GM23248 (cell line): ENCODE measurements around the gene SERTAD1. TPM values are rescaled to one million over a fixed set of nuclear protein-coding genes. Genes with fewer than 3 reads are reported as not detected.
A peak's percentile ranks its signal among the peaks of the same experiment; 100 is the strongest.
"Not testable (repeated sequence)": the region's sequence is repeated elsewhere in the genome, so short reads cannot be mapped to it uniquely, and the experiment has no call there.

Source experiments
- DNase-seq: peaks from one replicate; pipeline ENCODE4 v3.0.0-alpha.2; 2015
- H2AFZ ChIP-seq: fragments of 200-600 bp; sonication (generic); 2 replicates; pipeline ENCODE4 v1.6.1; 2016; ENCODE audit warnings: antibody characterized with exemption
- H3F3A ChIP-seq: fragments of 200-600 bp; sonication (generic); 2 replicates; pipeline ENCODE4 v1.6.1; 2016; ENCODE audit warnings: mild to moderate bottlenecking, antibody characterized with exemption, mixed run types; ENCODE audit not compliant: insufficient read depth
- H3K27ac ChIP-seq: fragments of 200-600 bp; sonication (generic); 2 replicates; pipeline ENCODE4 v1.5.1; 2016; ENCODE audit warnings: mild to moderate bottlenecking
- H3K27me3 ChIP-seq: fragments of 200-600 bp; sonication (generic); replicated peaks from 2 replicates; pipeline ENCODE4 v1.6.1; 2016; ENCODE audit warnings: mild to moderate bottlenecking; ENCODE audit not compliant: insufficient read depth
- H3K36me3 ChIP-seq: fragments of 200-600 bp; sonication (generic); 2 replicates; pipeline ENCODE4 v1.6.1; 2016; ENCODE audit warnings: low read depth, mild to moderate bottlenecking
- H3K4me1 ChIP-seq: fragments of 200-600 bp; sonication (generic); 2 replicates; pipeline ENCODE4 v1.6.1; 2016; ENCODE audit warnings: mild to moderate bottlenecking; ENCODE audit not compliant: insufficient read depth
- H3K4me2 ChIP-seq: fragments of 200-600 bp; sonication (generic); one replicate; pipeline ENCODE4 v1.6.1; 2016; ENCODE audit warnings: mild to moderate bottlenecking; ENCODE audit not compliant: unreplicated experiment
- H3K4me3 ChIP-seq: fragments of 200-600 bp; sonication (generic); 2 replicates; pipeline ENCODE4 v1.5.1; 2016; ENCODE audit warnings: mild to moderate bottlenecking
- H3K79me2 ChIP-seq: fragments of 200-600 bp; sonication (generic); 2 replicates; pipeline ENCODE4 v1.6.1; 2016; ENCODE audit warnings: mild to moderate bottlenecking; ENCODE audit not compliant: insufficient read depth
- H3K9ac ChIP-seq: fragments of 200-600 bp; sonication (generic); 2 replicates; pipeline ENCODE4 v1.6.1; 2016; ENCODE audit warnings: mild to moderate bottlenecking
- H3K9me2 ChIP-seq: fragments of 200-600 bp; sonication (generic); 2 replicates; pipeline ENCODE4 v1.6.1; 2016; ENCODE audit warnings: mixed run types, mild to moderate bottlenecking, moderate library complexity; ENCODE audit not compliant: insufficient read depth
- H3K9me3 ChIP-seq: fragments of 200-600 bp; sonication (generic); one replicate; pipeline ENCODE4 v1.6.1; 2017; ENCODE audit warnings: low read depth
- H4K20me1 ChIP-seq: fragments of 200-600 bp; sonication (generic); 2 replicates; pipeline ENCODE4 v1.6.0; 2016; ENCODE audit not compliant: insufficient read depth
- EZH2 ChIP-seq: fragments of 200-600 bp; sonication (generic); IDR thresholded peaks from 2 replicates; pipeline ENCODE4 v1.6.1; 2018; ENCODE audit warnings: antibody characterized with exemption, mild to moderate bottlenecking; ENCODE audit not compliant: insufficient read depth, poor library complexity, severe bottlenecking
- EZH2phosphoT487 ChIP-seq: fragments of 200-600 bp; sonication (generic); IDR thresholded peaks from 2 replicates; pipeline ENCODE4 v1.6.1; 2018; ENCODE audit warnings: antibody characterized with exemption, moderate library complexity, mild to moderate bottlenecking, low read depth; ENCODE audit not compliant: insufficient read depth
- WGBS, 2 experiments: methylation state at CpG; one replicate each; pipeline ENCODE4 v1.1.6; 2015 to 2017; ENCODE audit warnings: low lambda C conversion rate in 2 of 2, low coverage in 1 of 2; ENCODE audit errors: missing lambda C conversion rate in 2 of 2; 5-methylcytosine and 5-hydroxymethylcytosine counted together
- in situ Hi-C: fragments of 300-500 bp; cut with MboI; formaldehyde crosslinking; loops from 2 replicates; pipeline ENCODE4 v1.15.0; 2020
- polyA plus RNA-seq: library from polyadenylated mRNA; unstranded; fragments of >200 nt; fragmentation: Nextera tagmentation; extraction: Ambion mirVana; gene quantifications from 2 replicates; pipeline ENCODE4 v1.2.1, GENCODE V29; 2016
- total RNA-seq: library from RNA; depleted of rRNA; stranded (reverse); fragments of >200 nt; shearing (Covaris generic); gene quantifications from 2 replicates; pipeline ENCODE4 v1.2.3, GENCODE V29; 2014

SERTAD1 gene
- total and polyA plus RNA-seq, 2 experiments from 2014 or later = 31.7 to 34.5 TPM

DNA sequence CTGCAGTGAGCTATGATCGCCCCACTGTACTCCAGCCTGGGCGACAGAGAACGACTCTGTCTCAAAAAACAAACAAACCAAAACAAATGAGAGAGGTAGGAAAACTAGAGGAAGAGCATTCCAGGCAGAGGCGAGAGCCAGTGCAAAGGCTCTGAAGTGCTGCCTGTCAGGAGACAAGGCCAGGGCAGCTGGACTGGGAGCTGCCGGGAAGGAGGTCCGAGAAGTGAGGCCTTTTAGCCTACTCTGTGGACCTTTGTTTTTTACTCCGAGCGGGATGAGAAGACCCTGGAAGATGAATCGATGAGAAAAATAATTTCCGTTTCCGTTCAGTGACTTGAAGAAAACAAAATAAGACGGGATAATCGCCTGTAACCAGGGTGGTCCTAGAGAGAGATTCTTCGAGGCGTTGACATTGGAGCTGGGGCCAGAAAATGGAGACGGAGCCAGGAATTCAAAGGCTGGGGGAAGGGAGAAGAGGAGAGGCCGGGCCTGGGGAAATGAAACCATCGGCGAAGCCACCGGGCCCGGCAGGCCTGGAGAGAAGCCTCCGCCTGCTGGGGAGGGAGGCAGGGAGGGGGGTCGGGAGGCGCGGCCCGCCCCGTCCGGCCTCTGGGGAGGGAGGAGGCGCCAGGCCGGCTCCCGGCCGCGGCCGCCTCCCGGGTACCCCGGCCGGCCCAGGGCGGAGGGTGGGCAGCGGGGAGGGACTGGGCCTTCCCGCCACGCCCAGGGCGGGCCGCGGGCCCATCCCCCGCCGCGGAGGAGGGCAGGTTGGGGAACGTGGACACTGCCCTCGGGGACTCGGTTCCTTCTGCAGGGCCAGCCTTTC lies 7.8 kb upstream of the SERTAD1 start:
- no peaks in the 10 kb centered on the region for H3K27me3 ChIP-seq
- peaks cover 12% of the 10 kb centered on the region; the same call in 1 of the 2 replicates for H3K79me2 ChIP-seq
- H3K9ac ChIP-seq = peak overlapping the region; percentile 96
- peaks cover 16% of the 10 kb centered on the region for H3K4me1 ChIP-seq
- peak overlapping the region; percentile 73 for H3K4me3 ChIP-seq
- H3K9me3 ChIP-seq = no peaks in the 10 kb centered on the region
- H3K36me3 ChIP-seq = no peaks in the 10 kb centered on the region
- peak; percentile 96 for DNase-seq
- TF ChIP-seq EZH2phosphoT487 = no peak
- no peak for TF ChIP-seq EZH2
- H2AFZ ChIP-seq = peak overlapping the region; percentile 86
- H3K27ac ChIP-seq = peak overlapping the region; percentile 97
- H3F3A ChIP-seq = peaks cover 37% of the 10 kb centered on the region
- in situ Hi-C loops = no loop called here
- WGBS, 2 experiments = 0 to 1% methylated on average over 16 to 31 of the region's 50 CpGs
- no peaks in the 10 kb centered on the region for H4K20me1 ChIP-seq
- H3K9me2 ChIP-seq = no peaks in the 10 kb centered on the region
- H3K4me2 ChIP-seq = peak overlapping the region; percentile 97

DNA sequence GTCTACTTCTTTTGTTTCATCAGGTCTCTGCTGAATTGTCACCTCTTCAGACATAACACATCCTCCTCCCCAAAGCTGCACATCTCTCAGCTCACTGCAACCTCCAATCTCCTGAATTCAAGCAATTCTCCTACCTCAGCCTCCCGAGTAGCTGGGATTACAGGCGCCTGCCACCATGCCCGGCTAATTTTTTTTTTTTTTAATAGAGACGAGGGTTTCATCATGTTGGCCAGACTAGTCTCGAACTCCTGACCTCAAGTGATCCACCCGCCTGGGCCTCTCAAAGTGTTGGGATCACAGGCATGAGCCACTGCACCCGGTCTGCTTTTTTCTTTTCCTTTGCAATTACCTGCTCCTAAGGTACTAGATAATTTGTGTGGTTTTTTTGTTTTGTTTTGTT lies 7.0 kb upstream of the SERTAD1 start:
- in situ Hi-C loops, H3K9me3 ChIP-seq, H3K27me3 ChIP-seq, H3K36me3 ChIP-seq, H4K20me1 ChIP-seq, H3K9me2 ChIP-seq: not testable (repeated sequence)
- Histone ChIP-seq H3K4me1 (peaks cover 16% of the 10 kb centered on the region), H3K4me3 (peak overlapping the region; percentile 73), H3K79me2 (peaks cover 12% of the 10 kb centered on the region; the same call in 1 of the 2 replicates), H3K4me2 (peak overlapping the region; percentile 97), H2AFZ (peak overlapping the region; percentile 86), H3K27ac (peak overlapping the region; percentile 97), H3K9ac (peak overlapping the region; percentile 96), H3F3A (peaks cover 37% of the 10 kb centered on the region)
- peak; percentile 18 for DNase-seq
- WGBS, 2 experiments = 11 to 13% methylated on average over 7 of the region's 7 CpGs

DNA sequence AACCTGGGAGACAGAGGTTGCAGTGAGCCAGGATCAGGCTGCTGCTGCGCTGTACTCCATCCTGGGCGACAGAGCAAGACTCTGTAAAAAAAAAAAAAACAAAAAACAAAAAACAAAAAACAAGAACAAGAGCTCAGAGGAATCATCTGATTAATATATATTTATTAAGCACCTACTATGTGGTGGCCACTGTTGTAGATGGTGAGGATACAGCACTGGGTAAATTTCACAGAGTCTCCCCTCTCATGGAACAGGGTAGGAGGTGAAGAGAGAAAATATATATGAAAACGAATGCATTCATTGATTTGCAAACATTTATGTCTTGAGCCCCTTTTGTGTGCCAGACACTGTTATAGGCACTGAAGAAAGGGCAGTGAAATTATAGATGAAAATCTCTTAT lies 5.9 kb upstream of the SERTAD1 start:
- H3K4me3 ChIP-seq = no peak overlapping the region
- in situ Hi-C loops = no loop called here
- H3K9me2 ChIP-seq = no peaks in the 10 kb centered on the region
- no peak overlapping the region for H3K27ac ChIP-seq
- no peaks in the 10 kb centered on the region for H3K27me3 ChIP-seq
- WGBS, 2 experiments = 91 to 92% methylated on average over 3 of the region's 3 CpGs
- peaks cover 16% of the 10 kb centered on the region for H3K4me1 ChIP-seq
- H2AFZ ChIP-seq = no peak overlapping the region
- H3K9me3 ChIP-seq = no peaks in the 10 kb centered on the region
- H3K79me2 ChIP-seq = peaks cover 12% of the 10 kb centered on the region; the same call in 1 of the 2 replicates
- no peak for DNase-seq
- H3K36me3 ChIP-seq = no peaks in the 10 kb centered on the region
- TF ChIP-seq EZH2 (no peak), EZH2phosphoT487 (no peak)
- no peak overlapping the region for H3K9ac ChIP-seq
- peaks cover 37% of the 10 kb centered on the region for H3F3A ChIP-seq
- H3K4me2 ChIP-seq = no peak overlapping the region
- H4K20me1 ChIP-seq = no peaks in the 10 kb centered on the region

DNA sequence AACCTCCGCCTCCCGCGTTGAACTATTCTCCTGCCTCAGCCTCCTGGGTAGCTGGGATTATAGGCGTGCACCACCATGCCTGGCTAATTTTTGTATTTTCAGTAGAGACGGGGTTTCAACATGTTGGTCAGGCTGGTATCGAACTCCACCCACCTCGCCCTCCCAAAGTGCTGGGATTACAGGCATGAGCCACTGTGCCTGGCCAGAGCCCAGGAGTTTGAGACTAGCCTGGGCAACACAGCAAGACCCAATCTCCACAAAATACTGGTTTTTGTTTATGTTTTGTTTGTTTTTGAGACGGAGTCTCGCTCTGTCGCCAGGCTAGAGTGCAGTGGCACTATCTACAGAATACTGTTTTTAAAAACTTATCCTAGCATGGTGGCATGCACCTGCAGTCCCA lies 4.5 kb upstream of the SERTAD1 start:
- in situ Hi-C loops, H3K4me2 ChIP-seq: not testable (repeated sequence)

DNA sequence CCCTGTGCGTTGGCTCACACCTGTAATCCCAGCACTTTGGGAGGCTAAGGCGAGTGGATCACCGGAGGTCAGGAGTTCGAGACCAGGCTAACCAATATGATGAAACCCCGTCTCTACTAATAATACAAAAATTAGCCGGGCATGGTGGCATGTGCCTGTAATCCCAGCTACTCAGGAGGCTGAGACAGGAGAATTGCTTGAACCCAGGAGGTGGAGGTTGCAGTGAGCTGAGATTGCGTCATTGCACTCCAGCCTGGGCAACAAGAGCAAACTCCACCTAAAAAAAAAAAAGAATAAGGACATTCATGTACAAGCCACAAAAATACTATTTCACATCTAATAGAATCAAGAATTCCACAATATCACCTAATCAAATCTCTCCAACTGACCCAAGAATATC lies 2.4 kb upstream of the SERTAD1 start:
- H3K4me1 ChIP-seq = peaks cover 18% of the 10 kb centered on the region

More for the DNA sequence above, 4.5 kb upstream of the SERTAD1 start:
- not testable (repeated sequence) for H3K36me3 ChIP-seq, H3K27me3 ChIP-seq, H2AFZ ChIP-seq, H3K9me3 ChIP-seq, H3K4me3 ChIP-seq, H3K9me2 ChIP-seq, H4K20me1 ChIP-seq, H3K27ac ChIP-seq, H3K9ac ChIP-seq, DNase-seq
- H3F3A ChIP-seq = peaks cover 35% of the 10 kb centered on the region
- H3K4me1 ChIP-seq = peaks cover 16% of the 10 kb centered on the region
- peaks cover 13% of the 10 kb centered on the region; the same call in 1 of the 2 replicates for H3K79me2 ChIP-seq
- 93 to 95% methylated on average over 10 of the region's 10 CpGs for WGBS, 2 experiments

More for the DNA sequence above, 2.4 kb upstream of the SERTAD1 start:
- H3K9me3 ChIP-seq, DNase-seq, H4K20me1 ChIP-seq, H3K4me3 ChIP-seq, H3K27ac ChIP-seq, H3K4me2 ChIP-seq, H2AFZ ChIP-seq, H3K9me2 ChIP-seq, H3K36me3 ChIP-seq, in situ Hi-C loops, H3K27me3 ChIP-seq, H3K9ac ChIP-seq: not testable (repeated sequence)
- Histone ChIP-seq H3K79me2 (peaks cover 33% of the 10 kb centered on the region), H3F3A (peaks cover 28% of the 10 kb centered on the region)
- 91 to 93% methylated on average over 7 of the region's 7 CpGs for WGBS, 2 experiments
